IPS DF 19.7 (cell line): ENCODE measurements around the gene QSOX1.

Experiments
- DNase-seq: peaks from one replicate; pipeline ENCODE4 v3.0.0-alpha.2; 2013; ENCODE audit warnings: low read depth, low spot score

Gene QSOX1

DNA sequence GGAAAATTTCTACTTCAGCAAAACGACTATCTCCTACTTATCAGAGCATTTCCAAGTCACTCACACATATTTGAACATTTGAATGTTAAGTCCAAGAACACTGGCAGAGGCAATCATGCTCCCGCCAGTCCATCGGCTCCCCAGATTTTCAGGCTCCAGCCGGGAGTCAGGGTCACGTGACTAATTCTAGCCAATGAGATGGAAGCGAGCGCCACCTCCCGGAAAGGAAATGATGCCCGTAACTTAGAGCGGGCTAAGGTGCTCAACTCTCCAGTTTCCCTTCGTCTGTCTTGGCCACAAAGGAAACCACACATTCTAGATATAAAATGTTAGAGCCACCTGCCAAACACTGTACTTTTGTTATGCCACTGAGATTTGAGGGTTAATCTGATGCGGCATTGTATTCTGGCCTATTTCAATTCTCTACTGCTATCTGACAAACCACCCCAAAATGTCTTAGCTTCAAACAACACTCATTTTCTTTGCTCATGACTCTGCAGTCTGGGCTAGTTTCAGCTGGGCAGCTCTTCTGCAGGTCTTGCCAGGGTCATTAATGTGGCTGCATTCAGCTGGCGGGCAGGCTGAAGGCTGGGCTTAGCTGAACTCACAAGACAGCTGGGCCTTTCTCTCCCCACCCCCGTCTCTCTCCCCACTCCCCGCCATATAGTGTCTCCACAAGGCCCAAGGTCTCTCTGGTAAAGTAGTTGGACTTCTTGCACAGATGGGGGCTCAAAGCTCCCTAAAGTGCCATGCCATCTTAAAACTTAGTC, 58.9 kb downstream of the QSOX1 start:
- DNase-seq = no peak

DNA sequence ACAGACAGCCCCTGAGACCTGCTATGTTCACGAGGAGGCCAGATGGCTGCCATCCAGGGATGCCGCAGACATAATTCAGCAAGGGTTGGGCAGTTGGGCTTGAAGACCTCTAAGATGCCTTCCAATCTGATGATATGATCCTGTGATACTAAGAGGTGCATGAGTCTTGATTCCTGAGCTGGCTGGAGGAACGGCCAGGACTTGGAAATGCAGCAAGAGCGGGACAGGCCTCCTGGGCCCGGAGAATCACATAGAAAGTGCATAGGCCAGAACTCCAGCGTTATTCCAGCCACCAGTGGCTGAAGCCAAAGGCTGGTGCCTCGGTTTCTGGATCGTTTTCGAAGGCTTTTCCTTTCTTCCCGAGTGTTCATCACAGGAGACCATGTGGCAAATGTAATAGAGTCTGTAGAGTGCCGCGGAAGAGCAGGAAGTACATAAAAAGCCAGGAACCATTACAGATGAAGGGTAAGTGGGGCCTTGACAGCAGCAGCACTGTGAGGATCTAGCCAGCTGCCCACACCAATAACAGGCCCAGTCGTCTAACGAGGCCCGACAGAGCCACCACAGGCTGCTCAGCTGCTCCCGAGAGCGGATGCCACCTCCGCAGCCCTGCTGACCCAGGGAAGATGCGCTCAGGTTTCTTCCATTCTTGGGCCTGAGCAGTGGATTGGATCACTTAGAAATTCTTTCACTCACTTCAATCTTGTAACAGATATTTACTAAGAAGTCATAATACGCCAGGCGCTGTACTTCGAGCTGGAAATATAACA, 61.4 kb downstream of the QSOX1 start:
- no peak for DNase-seq

DNA sequence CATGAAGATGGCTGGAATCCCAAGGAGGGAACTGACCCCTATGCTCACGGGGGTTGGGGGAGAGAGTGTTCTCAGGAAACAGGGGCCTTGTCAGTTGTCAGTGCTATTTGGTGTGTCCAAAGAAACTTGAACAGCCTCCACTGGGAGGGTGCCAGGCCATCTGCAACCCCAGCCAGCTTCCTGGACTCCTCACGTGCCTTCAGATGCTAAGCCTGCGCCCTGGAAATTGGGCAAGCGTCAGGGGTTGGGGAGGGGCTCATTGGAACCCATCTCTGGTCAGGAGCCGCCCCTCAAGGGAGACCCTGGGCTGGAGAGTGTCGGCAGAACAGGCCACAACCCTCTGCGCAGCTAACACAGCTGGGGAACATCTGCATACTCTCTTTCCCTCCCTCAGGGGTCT, 62.3 kb downstream of the QSOX1 start:
- DNase-seq = no peak

DNA sequence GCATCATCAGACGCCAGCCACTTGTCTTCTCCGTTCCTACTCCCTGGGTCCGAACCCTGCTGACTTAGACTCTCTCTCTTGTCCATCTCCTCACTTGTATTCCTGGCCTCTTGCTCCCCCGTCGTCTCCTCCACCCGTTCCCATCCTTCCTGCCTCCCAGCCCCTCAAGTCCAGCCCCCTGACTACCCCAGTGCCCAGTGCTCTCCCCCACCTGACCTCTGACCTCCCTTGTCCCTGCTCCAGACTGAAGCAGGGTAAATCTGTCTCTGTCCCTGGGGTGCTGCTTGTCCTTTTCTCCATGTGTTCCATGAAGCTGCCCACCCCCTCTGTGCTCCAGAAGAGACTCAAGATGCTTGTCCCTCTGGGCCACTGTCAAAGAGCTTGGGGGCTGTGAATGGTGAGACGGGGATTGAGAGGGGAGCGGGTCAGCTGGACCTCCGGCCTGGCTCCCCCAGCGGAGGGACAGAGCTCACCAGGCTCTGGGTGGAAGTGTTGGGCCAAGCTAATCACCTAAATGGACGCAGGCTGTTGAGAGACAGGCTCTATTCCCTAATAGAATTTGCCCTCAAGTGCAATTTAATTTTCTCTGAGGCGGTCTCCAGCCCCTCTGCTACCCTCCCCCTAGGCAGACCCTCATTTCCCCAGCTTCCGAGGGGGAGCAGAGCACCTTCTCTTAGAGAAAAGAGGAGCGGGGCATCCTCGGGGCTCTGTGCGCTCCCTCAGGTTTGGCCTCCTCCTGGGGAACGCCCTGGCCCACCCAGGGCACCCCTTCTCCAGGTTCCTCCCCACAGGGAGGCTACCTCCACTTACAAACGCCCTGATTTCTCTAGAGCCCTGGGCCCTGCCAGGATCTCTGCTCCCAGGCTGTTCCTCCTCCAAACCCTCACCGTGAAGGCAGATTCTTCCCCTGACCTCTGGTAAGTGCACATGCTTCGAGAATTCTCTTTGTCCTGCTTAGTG, 64.4 kb downstream of the QSOX1 start:
- no peak for DNase-seq

DNA sequence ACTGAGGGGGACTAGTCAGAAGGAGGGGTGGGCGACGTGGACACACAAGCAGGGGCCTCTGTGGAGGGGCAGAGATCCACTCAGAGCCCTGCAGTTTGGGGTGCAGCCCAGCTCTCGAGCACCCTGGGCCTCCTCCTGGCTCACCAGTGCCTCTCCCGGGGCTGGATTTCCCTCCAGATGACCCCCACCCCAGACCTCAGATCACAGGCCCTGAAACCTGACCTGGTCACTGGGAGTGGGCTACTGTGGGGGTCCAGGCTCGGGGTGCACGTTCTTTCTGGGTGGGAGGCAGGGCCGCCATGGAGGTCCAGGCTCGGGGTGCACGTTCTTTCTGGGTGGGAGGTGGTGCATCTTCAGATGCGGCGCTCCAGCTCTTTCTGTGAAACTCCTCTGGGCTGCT, 65.1 kb downstream of the QSOX1 start:
- DNase-seq = no peak

DNA sequence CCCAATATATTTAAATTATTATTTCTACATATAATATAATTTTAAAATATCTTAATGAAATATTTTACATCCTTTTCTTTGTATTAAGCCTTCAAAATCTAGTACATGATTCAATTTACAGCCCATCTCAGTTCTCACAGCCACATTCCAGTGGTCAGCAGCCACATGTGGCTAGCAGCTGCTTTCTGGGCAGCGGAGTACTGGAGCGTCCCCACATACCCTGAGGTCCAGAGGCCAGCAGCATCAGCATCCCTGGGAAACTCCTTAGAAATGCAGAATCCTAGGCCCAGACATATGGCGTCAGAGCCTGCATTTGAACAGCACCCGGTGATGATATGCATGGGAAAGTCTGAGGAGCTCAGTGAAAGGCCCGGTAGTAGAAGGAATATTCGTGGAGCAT, 66.8 kb downstream of the QSOX1 start:
- no peak for DNase-seq

DNA sequence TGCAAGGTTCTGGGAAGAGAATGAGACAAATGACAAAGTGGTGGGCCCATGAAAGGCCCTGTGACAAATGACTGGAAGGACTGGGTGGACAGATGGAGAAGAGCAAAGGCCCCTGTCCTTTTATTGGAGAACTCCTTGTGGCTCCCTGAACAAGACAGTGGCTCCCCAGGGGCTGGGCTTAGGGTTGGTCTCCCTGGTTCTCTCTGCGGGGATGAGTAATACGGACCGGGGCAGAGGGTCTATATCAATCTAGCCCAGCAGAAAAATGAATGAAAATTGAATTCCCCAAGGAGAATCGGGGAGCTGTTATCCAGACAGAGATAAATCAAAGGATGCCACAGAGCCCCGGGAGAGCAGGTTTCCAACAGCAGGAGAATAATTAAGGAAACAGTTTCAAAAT, 70.2 kb downstream of the QSOX1 start:
- no peak for DNase-seq

DNA sequence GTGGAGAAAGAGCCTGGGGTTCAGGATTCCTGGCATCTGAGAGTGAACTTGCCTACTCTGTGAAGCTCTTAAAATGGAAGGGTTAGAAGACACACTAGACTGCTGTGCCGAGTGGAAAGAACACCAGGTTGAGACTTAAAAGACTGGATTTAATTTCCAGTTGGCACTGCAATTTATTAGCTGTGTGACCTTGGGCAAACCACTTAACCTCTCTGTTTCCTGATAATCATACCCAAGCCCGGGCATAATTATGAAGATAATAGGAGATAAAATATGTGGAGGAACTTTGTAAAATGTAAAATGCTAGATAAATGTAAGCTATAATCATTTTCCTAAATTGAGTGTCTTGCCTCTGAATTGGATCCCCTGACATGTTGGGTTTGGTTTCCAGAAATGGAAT, 70.7 kb downstream of the QSOX1 start:
- no peak for DNase-seq

DNA sequence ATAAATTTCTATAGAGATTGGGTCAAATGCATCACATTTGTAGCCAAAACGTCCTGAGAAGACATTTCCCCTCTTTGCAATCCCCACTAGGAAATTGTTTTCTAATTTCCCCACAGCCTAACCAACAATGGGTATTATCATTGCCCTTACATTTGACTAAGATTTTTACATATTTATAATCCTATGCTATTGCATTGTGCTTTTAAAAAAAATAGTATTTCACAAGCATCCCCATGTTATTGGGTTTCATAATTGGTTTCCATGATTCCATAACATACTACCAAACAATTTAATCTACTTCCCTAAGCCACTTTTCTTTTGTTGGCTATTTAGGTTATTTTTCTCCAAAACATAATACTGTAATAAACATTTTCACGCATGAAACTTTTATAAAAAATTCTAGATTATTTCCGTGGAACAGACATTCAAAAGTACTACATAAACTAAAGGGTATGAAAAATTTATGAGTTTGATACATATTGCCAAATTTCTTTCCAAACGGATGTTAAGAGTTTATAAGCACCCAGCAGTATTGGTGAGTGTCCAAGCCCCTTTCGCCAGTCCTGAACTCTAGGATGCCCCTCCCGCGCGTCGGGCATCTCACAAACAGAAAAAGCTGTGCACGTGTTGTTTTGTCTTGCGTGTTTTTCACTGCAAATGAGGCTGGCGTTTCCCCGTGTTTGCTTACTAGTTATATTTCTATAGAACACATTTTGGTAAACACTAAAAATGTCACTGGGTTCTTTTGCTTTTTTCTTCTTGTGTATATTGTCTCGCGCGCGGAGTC, 73.4 kb downstream of the QSOX1 start:
- DNase-seq = no peak

DNA sequence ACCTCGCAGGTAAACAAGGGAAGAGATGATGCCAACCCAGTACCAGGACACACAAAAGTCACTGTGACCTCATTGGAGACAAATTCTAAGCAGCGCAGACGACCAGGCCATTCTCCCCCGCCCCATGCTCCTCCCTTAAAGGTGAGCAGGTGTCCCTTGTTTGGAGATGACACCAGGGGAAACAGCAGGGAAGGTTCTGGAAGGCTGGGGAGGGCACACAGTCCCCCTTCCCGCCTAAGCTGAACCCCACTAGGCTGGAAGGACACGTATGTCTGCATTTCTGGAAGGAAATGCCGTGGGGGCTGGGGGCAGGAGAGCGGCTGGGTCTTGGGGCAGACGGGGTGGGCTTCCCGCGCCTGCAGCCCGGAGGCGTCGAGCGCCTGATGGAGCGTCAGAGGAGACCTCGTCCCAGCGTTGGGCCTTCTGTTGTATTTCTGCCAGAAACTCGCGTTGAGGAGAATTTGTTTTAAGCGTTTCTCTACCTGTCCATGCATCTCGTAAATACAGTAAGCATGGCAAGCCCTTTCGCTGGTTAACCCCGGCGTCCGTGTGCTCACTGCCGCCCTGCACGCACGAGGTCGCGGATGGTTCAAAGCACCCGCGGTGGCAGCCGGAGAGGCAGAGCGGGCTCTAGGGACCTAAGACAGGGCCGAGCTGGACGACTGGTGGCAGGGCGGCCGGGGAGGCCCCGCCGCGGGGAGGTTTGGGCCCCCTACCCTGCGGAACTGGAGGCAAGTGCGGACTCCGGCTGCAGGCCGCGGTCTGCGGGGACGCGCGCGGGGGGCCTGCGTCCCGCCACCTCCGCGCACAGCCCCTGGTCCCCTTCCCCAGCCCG, 74.2 kb downstream of the QSOX1 start:
- DNase-seq = no peak

DNA sequence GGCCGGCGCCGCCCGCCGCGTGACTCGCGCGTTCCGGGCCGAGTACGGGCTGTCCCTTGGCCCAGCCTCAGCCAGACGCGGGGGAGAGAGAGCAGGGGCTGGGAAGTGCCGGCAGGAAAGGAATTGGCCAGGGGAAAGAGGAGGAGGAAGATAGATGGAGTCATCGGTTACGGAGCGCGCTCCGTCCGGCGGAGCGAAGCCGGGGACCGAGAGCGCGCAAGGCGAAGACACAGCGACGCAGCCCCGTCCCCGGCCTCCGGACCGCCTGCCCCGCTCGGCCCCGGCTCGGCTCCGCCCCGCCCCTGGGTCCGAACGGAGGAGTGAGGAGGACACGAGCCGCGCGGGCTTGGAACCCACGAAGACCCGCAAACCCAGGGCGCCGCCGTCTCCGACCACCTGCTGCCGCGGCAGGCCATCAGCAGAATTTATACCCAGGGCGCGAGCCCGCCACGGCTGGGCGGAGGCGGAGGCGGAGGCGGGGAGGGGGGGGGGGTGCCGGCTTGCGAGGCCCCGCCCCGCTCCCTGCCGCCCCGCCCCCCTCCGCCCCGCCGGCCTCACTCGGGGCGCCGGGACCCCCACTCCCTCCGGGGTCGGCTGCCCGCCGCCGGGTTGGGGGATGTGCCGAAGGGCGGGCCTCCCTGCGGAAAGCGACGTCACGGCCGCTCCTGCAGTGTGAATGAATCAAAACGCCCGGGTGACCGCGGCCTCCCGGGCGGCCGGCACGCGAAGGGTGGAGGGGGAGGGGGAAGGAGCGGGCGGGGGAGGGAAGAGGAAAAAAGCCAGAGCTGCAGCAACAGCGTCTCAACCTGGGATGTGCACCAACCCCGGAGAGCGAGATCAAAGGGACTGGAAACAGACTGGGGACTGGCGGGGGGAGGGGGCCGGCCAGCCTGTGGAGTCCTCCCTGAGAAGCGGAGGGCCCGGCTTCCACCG, 75.1 kb downstream of the QSOX1 start, which contains the start of gene LHX4:
LHX4 (plus strand) TSS at position 782 of the 933 bp plus-strand sequence. CDS start 266 bp downstream, outside the sequence.
- no peak for DNase-seq

DNA sequence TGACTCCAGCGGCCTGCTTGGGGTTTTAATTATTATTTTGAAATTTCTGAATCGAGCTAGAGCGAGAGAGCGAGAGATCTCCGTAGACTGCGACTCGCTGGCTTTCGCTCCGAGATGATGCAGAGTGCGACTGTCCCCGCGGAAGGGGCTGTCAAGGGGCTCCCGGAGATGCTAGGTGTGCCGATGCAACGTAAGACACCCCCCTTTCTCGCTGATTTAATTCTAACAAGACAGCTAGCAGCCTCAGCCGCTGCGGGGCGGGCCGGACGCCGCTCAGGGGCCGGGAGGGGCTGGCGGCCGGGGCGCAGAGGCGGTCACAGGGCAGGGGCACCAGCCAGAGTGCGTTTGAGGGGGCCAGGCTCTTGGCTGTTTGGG, 75.7 kb downstream of the QSOX1 start:
- DNase-seq = no peak

DNA sequence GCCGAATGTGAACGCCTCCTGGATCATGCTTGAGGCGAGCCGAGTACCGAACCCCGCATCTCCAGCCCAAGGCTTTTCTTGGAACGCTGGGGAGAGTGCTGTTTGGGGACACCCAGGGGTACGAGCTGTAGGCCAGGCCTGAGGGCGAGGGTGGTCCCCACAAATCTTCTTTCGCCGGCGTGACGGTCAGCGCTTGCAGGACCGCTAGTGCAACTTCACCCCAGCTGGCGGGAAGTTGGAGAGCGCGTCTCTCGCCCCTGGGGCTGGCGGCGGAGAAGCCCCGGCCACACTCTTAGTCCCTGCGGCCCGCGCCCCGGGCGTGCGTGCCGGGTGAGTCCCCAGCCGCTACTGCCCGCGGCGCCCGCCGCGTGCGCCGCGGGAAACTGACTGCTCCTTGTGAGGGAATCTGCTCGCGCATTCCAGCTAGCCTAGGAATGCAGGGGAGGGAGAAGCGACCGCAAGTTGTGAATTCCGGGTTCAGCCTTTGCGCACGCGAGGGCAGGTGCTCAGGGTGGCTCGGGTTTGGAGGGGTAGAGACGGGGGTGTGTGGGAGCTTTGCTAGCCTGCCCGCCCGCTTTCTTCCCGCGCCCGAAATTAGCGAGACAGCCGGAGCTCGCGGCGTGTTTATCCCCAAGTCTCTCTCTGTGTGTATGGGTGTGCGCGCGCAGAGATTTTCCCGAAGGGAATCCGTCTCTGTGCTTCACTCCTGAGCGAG, 76.3 kb downstream of the QSOX1 start:
- no peak for DNase-seq

DNA sequence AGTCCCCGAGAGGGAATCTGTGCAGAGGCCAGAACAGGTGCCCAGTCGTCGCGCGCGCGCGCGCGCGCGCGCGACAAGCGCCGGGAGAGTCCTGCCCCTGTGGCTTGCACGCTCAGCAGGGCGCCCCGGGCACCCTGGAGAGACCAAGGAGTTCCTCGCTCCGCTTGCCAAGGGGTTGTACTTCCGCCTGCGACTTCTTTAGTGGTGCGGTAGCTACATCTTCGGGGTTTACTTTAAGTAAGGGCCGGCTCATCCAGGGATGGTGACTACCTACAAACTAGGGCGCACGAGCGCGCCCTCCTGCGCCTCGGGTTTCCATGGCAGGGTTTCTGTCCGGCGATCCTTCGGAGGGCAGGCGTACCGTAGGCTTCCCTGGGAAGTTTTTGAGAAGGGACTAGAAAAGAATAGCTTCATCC, 76.8 kb downstream of the QSOX1 start:
- no peak for DNase-seq

DNA sequence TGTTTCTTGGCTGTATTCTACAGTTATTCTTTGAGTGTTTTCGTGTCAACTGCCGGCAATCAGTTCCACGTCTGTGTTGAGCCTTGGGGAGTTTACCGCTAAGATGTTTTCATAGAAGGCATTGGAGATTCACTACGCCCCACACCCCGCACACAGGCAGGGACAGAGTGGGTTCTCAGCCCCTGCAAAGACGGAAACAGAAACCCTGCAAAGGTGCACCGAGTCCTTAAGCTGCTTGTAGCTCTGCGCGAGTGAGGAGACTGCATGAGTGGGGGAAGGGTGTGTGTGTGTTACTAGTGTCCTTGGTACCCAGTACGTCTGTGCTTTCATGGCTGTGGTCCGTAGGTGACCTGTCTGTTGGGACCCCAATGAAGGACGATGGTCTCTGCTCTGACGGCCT, 77.3 kb downstream of the QSOX1 start:
- no peak for DNase-seq

DNA sequence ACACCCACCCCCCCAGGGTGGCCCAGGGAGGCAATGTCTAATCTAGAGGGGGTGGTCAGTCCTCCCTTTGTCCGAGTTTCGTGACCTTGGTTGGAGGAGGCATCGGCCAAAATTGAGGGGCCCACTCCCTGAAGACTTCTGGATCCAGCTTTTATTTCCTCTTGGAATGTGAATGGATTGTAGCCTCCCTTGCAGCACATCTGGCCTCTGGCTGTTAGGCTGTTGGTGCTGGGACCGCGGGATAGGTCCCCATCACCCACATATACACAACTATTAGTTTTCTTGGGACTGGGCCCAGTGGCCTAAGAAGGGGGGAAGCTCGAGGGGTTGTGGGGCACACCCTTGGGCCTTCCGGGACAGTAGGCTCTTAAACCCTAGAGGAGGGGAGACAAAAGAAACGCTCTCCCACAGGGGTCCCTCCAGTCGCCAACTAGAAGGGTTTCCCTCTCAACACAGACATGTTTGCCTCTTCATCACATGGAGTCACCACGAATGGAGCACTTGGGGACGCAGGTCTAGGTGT, 77.9 kb downstream of the QSOX1 start:
- no peak for DNase-seq

DNA sequence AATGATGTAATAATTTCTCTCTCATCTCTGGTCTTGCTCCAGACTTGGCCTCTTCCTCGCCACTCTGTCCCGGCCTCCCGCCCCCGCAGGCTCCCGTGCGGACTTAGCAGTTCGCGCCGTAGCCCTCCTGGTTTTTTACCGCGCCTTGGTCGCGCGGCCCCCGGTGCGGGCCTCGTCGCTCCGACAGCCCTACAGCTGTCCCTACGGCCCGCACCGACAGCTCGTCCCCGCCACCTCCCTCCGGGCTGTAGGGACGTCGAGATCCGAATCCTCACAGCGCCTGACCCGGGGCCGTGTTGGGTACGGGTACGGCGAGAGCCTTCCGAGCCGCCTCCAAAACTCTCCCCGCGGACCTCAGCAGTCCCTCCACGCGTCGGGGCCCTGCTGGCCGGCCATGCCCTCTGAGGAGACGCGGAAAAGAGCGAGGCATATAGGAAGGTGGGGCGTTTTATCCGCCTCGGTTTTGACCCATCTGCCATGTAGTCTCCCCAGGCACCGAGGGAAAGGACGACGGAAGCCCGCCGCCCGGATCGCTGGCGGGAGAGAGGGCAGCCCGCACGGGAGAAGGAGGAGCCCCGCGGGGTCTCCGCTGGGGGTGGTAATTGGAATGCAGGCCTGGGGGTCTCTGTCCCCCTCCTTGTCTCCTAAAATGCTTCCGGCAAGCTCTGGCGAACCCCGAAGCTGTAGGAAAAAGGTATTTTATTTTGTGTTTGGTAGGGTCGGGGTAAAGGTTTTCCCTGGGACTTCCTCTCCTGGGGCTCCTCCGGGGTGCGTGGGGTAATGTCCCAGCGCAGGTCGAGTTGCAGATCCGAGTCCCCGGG, 78.7 kb downstream of the QSOX1 start:
- no peak for DNase-seq
